KG1 (cell line): ENCODE measurements around the gene MUC2.

Experiments used
- DNase-seq: peaks from one replicate; lab custom pipeline; 2025; lab: John Stamatoyannopoulos, UW

Gene MUC2

GRCh38 chr11:1051356-1052132 lies 23.1 kb upstream of the MUC2 start:
- DNase-seq, result no peak

- DNase-seq, result no peak
These were observed 22.3 kb upstream of the MUC2 start for GRCh38 chr11:1052133-1053011.

GRCh38 chr11:1053121-1053901 lies 21.4 kb upstream of the MUC2 start:
- DNase-seq, result no peak

GRCh38 chr11:1054143-1055108 lies 20.2 kb upstream of the MUC2 start:
- no peak for DNase-seq

- DNase-seq, result no peak
These were observed 19.5 kb upstream of the MUC2 start for GRCh38 chr11:1055109-1055703.

- no peak for DNase-seq
These were observed 18.5 kb upstream of the MUC2 start for GRCh38 chr11:1055990-1056771.

GRCh38 chr11:1057806-1058205 lies 16.9 kb upstream of the MUC2 start:
- DNase-seq, result no peak

GRCh38 chr11:1059759-1060158 lies 14.9 kb upstream of the MUC2 start:
- no peak for DNase-seq

GRCh38 chr11:1060410-1060809 lies 14.3 kb upstream of the MUC2 start:
- no peak for DNase-seq

GRCh38 chr11:1060852-1061616 lies 13.6 kb upstream of the MUC2 start:
- no peak for DNase-seq

GRCh38 chr11:1062075-1062820 lies 12.4 kb upstream of the MUC2 start:
- no peak for DNase-seq

- DNase-seq, result no peak
These were observed 10.5 kb upstream of the MUC2 start for GRCh38 chr11:1064167-1064566.

- no peak for DNase-seq
These were observed 6.7 kb upstream of the MUC2 start for GRCh38 chr11:1067812-1068496.

- DNase-seq, result no peak
These were observed 4.9 kb upstream of the MUC2 start for GRCh38 chr11:1069740-1070139.

GRCh38 chr11:1070594-1071462 lies 3.8 kb upstream of the MUC2 start:
- DNase-seq, result no peak

GRCh38 chr11:1071571-1072115 lies 3.0 kb upstream of the MUC2 start:
- DNase-seq, result no peak
